LNCAP (cell line): ENCODE data around the gene SNTG2.

Experiments used
- CTCF ChIP-seq: fragments of 450-650 bp; IDR thresholded peaks from 2 replicates; pipeline ENCODE4 v1.5.1; 2017; ENCODE audit warnings: mild to moderate bottlenecking

Gene SNTG2

DNA sequence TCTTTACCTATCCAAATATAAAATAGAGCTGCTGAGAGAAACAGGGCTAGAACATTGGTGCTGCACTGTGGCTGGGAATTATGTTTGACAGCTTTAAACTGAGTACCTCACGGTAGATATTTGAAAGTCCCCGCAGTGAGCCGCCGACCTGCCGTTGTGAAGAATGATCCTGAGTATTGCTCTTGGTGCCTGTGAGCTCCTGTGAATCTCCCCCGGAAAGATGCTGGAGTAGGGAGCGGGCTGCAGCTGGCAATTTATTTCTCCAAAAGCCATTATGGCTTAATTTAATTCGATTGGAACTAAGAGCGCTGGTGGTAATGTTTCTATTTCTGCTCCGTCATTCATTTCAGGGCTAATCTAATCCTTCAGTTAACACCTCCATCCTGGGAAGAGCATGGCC is 333.2 kb downstream of the SNTG2 start:
- TF ChIP-seq CTCF, result no peak

DNA sequence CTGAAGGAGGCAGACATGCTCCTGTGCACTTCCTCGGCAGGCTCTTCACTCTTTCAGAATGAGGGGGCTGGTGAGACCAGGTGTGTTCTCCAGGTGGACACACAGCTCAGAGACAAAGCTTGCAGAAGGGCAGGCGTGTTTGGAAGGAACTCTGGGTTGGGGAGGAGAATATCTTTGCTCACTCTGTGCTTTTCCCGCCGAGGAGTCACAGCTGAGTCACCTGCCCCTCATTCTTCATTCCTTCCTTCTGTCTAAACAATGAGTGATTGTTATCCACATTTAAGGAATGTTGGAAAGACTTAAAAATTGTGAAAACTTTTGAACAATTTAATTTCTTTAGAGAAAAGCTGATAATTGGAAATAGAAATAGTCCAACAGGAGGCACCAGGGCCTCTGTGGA is 336.3 kb downstream of the SNTG2 start:
- TF ChIP-seq CTCF, result no peak

- no peak for TF ChIP-seq CTCF
Observed at GRCh38 chr2:1287427-1287826, 336.8 kb downstream of the SNTG2 start.

DNA sequence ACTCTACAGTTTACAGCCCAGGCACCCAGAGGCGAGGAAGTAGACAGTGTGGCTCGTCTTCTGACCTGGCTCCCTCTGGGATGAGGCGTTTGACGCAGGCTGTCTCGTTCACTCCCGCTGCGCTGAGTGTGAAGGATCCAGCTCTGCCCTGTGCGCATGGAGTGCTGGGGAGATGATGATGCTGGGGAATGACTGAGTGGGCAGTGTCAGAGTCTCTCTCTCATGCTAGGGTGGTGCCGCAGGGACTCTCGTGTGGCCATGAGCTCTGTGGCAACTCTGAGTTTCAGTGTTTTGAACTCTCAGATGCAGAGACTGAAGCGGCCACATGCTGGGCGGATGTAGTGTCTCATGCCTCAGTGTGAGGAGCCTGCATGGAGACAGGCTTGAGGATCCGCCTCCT is 344.3 kb downstream of the SNTG2 start:
- no peak for TF ChIP-seq CTCF

DNA sequence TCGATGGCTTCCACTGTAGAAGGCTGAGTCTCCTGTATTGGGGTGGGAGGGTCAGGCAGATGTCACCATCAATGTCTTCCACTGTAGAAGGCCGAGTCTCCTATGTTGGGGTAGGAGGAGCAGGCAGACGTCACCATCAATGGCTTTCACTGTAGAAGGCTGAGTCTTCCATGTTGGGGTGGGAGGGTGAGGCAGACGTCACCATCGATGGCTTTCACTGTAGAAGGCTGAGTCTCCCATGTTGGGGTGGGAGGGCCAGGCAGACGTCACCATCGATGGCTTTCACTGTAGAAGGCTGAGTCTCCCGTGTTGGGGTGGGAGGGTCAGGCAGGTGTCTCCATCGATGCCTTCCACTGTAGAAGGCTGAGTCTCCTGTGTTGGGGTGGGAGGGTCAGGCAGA is 345.1 kb downstream of the SNTG2 start:
- no peak for TF ChIP-seq CTCF

- TF ChIP-seq CTCF, result no peak
Observed at GRCh38 chr2:1297372-1298159, 346.9 kb downstream of the SNTG2 start.

- no peak for TF ChIP-seq CTCF
Observed at GRCh38 chr2:1299043-1299442, 348.4 kb downstream of the SNTG2 start.

- no peak for TF ChIP-seq CTCF
Observed at GRCh38 chr2:1300284-1300683, 349.6 kb downstream of the SNTG2 start.
